Urinary bladder (tissue), 4 donors: ENCODE data around the gene ZFAND6. TPM values are rescaled to one million over a fixed set of nuclear protein-coding genes. Genes with fewer than 3 reads are reported as not detected.
"Not testable (repeated sequence)": the region's sequence is repeated elsewhere in the genome, so short reads cannot be mapped to it uniquely, and the experiment has no call there.

Experiments
- DNase-seq: peaks from one replicate; pipeline ENCODE4 v3.0.0-alpha.2; 2015; ENCODE audit errors: extremely low spot score
- H3K27ac ChIP-seq: one replicate; pipeline ENCODE4 v1.5.1; 2013; ENCODE audit warnings: low read depth, mild to moderate bottlenecking, moderate library complexity
- H3K36me3 ChIP-seq: one replicate; pipeline ENCODE4 v1.6.1; 2013; ENCODE audit warnings: mild to moderate bottlenecking, moderate library complexity; ENCODE audit not compliant: insufficient read depth
- H3K4me1 ChIP-seq: one replicate; pipeline ENCODE4 v1.6.1; 2013; ENCODE audit warnings: mild to moderate bottlenecking, moderate library complexity; ENCODE audit not compliant: insufficient read depth
- H3K4me3 ChIP-seq: one replicate; pipeline ENCODE4 v1.5.1; 2013; ENCODE audit warnings: low read depth, low read length
- WGBS: extraction: QIAGEN DNeasy Blood & Tissue Kit; methylation state at CpG from one replicate; pipeline ENCODE4 v1.1.7; 2013; 5-methylcytosine and 5-hydroxymethylcytosine counted together
- polyA plus RNA-seq: library from polyadenylated mRNA; stranded (reverse); fragments of 200-250 nt; gene quantifications from one replicate; pipeline ENCODE4 v1.2.3, GENCODE V29; 2013
- total RNA-seq: library from RNA; depleted of rRNA; stranded (reverse); fragments of >200 nt; gene quantifications from one replicate; pipeline ENCODE4 v1.2.3, GENCODE V29; 2014
- donor health status: healthy with polysubstance abuse.
- donor health status: healthy.

Gene ZFAND6
- 164 TPM for total RNA-seq
- 69.1 TPM for polyA plus RNA-seq

DNA sequence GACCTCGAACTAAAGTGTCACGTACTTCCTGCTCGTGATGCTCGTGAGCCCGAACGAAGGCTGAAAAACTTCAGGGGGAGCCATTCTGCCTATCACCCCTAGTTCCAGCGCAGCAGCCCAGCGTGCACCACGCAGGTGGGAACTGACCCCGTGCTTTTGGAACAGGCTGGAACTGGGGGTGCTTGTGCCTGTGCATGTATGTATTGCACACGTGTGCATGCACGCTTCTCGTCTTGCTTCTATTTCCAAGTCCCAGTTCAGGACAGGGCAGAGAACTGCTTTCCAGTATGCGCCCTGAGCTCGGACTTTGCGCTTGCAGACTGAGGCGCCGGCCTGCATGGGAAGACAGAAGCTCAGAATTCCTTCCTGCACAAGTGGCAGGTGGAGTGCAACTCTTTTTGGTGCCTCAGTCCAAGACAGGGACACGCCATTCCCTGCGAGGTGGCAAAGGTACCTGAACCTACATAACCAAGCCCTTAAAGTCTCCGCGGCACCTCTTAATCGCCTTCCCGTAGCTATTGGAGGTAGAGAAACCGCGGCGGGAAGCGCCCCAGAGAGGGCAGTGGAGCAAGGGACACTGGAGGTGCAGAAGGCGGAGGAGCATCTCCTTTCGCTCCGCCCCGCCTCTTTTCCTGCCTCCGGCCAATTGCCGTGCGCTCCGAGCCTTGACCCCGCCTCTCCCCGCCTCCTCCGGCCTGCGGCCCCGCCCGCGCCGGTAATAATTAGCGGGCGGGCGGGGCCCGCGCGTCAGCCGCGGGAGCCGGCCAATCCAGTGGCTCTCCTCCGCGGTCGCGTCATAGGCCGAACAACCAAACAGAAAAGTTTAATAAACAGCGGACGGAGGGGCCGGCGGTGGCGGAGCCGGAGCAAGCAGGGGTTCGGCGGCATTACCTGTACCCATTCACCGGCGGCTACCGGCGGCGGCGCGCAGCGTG lies at the start of gene ZFAND6:
Gene ZFAND6 (plus strand): TSS at position 826 of the 935 bp plus-strand sequence. CDS start 60,669 bp downstream, outside the sequence.
- H3K27ac ChIP-seq, result peak within 1 kb of the TSS; percentile 100
- H3K4me1 ChIP-seq, result no peaks in the 10 kb centered on the region
- DNase-seq, result peak; percentile 84
- H3K4me3 ChIP-seq, result peak within 1 kb of the TSS; percentile 94
- WGBS, result under 1% methylated on average over 74 of the region's 74 CpGs
- H3K36me3 ChIP-seq, result no peaks in the 10 kb centered on the region

DNA sequence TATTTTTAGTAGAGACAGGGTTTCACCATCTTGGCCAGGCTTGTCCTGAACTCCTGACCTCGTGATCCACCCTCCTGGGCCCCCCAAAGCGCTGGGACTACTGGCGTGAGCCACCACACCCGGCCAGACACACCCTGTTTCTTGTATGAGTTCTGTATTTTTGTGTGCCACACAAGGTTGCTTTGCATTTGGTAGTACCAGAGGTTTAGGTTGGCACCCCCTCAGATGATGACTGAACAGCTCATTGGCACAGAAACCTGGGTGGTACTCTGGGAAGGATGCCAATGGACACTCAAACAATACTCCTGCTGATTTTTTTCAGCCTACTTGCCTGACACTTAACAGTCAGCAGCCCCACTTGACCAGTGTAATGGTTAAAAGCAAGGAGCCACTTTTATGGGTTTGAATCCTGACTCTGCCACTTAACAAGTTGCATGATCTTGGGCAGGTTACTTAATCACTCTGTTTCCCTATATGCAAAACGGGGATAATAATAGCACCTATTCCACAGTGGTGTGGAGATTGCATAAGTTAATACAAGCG lies 49.3 kb upstream of the ZFAND6 start:
- H3K4me3 ChIP-seq, result no peak overlapping the region
- no peak overlapping the region for H3K27ac ChIP-seq
- H3K36me3 ChIP-seq, result no peaks in the 10 kb centered on the region
- no peaks in the 10 kb centered on the region for H3K4me1 ChIP-seq
- DNase-seq, result no peak
- WGBS, result 77% methylated on average over 6 of the region's 6 CpGs

DNA sequence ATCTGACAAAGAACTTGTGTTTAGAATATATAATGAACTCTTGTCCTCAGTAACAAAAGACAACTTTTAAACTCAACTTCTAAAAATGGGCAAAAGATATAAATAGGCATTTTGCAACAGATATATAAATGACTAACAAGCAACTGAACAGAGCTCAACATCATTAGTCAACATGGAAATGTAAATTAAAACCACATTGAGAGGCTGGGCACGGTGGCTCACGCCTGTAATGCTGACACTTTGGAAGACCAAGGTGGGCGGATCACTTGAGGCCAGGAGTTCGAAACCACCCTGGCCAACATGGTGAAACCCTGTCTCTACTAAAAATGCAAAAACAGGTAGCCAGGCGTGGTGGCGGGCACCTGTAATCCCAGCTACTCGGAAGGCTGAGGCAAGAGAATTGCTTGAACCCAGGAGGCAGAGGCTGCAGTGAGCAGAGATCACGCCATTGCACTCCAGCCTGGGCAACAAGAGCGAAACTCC lies 48.4 kb upstream of the ZFAND6 start:
- not testable (repeated sequence) for H3K4me1 ChIP-seq, H3K27ac ChIP-seq, H3K4me3 ChIP-seq, H3K36me3 ChIP-seq, DNase-seq
- 82% methylated on average over 9 of the region's 9 CpGs for WGBS

DNA sequence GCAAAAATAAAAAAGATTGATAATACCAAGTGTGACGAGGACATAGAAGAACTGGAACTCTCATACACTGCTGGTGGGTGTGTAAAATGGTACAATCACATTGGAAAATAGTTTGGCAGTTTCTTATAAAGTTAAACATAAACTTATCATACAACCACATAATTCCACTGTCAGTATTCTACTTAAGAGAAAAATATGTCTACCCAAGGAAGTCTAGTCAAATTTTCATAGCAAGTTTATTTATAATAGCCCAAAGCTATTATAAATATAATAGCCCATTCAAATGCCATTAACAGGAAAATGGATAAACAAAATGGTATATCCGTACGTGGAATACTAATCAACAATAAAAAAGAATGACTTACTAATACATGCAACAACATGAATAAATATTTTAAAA lies 47.9 kb upstream of the ZFAND6 start:
- Histone ChIP-seq H3K4me3 (no peak overlapping the region), H3K36me3 (no peaks in the 10 kb centered on the region), H3K4me1 (no peaks in the 10 kb centered on the region), H3K27ac (no peak overlapping the region)
- DNase-seq, result no peak
- 50% methylated on average over 3 of the region's 3 CpGs for WGBS

DNA sequence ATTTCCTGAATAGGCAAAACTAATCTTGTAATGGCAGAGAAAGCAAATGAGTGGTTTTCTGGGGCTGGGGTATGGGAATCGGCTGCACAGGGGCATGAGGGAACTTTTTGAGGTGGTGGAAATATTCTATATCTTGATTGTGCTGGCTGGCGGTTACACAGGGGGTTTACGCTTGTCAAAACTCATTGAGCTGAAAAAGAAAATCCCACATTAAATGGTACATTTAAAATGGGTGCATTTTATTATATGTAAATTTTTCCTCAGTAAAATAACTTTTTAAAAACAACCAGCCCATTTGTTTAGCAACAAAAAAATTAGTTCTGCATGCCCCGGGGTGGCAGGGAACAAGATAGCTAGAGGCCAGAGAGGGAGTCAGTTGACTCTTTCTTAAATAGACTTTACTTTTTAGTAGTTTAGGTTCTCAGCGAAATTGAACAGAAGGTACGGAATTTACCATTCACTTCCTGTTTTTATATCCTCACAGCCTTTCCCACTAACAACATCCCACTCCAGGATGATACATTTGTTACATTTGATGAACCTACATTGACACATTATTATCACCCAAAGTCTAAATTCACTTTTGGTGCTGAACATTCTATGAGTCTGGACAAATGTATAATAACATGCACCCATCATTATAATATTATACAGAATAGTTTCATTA lies 47.3 kb upstream of the ZFAND6 start:
- H3K4me1 ChIP-seq, result no peaks in the 10 kb centered on the region
- H3K27ac ChIP-seq, result no peak overlapping the region
- no peak for DNase-seq
- 61% methylated on average over 6 of the region's 6 CpGs for WGBS
- no peaks in the 10 kb centered on the region for H3K36me3 ChIP-seq
- no peak overlapping the region for H3K4me3 ChIP-seq

DNA sequence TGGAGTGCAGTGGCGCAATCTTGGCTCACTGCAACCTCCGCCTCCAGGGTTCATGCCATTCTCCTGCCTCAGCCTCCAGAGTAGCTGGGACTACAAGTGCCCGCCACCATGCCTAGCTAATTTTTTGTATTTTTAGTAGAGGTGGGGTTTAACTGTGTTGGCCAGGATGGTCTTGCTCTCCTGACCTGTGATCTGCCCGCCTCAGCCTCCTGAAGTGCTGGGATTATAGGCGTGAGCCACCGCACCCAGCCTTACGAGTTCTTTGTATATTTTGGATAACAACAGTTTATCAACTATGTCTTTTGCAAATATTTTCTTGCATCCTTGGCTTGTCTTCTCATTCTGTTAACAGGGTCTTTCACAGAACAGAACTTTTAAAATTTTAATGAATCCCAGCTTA lies 45.3 kb upstream of the ZFAND6 start:
- H3K4me1 ChIP-seq, H3K36me3 ChIP-seq, DNase-seq, H3K27ac ChIP-seq, H3K4me3 ChIP-seq: not testable (repeated sequence)
- 93% methylated on average over 7 of the region's 7 CpGs for WGBS

DNA sequence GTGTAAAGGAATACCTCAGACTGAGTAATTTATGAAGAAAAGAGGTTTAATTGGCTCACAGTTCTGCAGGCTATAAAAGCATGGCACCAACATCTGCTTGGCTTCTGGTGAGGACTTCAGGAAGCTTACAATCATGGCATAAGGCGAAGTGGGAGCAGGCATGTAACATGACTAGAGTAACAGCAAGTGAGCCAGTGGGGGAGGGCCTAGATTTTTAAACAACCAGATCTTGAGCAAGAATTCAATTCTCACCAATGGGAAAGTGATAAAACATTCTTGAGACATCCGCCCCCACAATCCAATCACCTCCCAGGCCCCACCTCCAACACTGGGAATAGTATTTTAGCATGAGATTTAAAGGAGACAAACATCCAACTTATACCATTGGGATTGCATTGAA lies 44.3 kb upstream of the ZFAND6 start:
- DNase-seq, result no peak
- Histone ChIP-seq H3K27ac (no peak overlapping the region), H3K4me1 (no peaks in the 10 kb centered on the region), H3K4me3 (no peak overlapping the region), H3K36me3 (no peaks in the 10 kb centered on the region)
- 89% methylated on average over 2 of the region's 2 CpGs for WGBS

DNA sequence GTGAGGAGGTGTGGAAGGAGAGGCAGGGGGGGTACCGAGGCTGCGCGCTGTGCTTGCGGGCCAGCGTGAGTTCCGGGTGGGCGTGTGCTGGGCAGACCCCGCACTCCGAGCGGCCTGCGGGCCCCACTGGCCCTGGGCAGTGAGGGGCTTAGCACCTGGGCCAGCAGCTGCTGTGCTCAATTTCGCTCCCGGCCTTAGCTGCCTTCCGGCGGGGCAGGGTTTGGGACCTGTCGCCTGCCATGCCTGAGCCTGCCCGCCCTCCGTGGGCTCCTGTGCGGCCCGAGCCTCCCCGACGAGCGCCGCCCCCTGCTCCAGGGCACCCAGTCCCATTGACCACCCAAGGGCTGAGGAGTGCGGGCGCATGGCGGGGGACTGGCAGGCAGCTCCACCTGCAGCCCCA lies 43.0 kb upstream of the ZFAND6 start:
- H3K4me1 ChIP-seq, H3K36me3 ChIP-seq, H3K4me3 ChIP-seq, DNase-seq, H3K27ac ChIP-seq: not testable (repeated sequence)
- WGBS, result 97% methylated on average over 27 of the region's 27 CpGs

DNA sequence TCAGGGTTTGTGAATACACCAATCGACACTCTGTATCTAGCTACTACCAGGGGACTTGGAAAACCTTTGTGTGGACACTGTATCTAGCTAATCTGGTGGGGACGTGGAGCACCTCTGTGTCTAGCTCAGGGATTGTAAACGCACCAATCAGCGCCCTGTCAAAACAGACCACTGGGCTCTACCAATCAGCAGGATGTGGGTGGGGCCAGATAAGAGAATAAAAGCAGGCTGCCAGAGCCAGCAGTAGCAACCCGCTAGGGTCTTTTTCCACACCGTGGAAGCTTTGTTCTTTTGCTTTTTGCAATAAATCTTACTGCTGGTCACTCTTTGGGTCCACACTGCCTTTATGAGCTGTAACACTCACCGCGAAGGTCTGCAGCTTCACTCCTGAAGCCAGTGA lies 42.3 kb upstream of the ZFAND6 start:
- H3K27ac ChIP-seq, H3K4me3 ChIP-seq, H3K4me1 ChIP-seq, H3K36me3 ChIP-seq, DNase-seq: not testable (repeated sequence)
- WGBS, result 79% methylated on average over 8 of the region's 8 CpGs

DNA sequence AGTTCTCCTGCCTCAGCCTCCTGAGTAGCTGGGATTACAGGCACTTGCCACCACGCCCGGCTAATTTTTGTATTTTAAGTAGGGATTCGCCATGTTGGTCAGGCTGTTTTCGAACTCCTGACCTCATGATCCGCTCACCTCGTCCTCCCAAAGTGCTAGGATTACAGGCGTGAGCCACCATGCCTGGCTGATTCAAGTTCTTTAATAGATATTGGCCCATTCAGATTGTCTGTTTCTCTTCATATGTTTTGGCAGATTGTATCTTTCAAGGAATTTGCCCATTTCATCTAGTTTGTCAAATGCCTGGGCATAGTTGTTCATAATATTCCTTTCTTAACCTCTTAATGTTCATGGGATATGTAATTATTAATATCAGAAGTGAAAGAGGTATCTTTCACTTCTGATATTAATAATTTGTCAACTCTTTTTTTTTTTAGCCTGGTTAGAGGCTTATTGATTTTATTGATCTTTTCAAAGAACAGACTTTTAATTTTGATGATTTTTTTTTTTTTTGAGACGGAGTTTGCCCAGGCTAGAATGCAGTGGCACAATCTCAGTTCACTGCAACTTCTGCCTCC lies 40.2 kb upstream of the ZFAND6 start:
- Histone ChIP-seq H3K36me3 (no peaks in the 10 kb centered on the region), H3K4me3 (no peak overlapping the region), H3K27ac (no peak overlapping the region), H3K4me1 (no peaks in the 10 kb centered on the region)
- 92% methylated on average over 8 of the region's 8 CpGs for WGBS
- DNase-seq, result no peak

DNA sequence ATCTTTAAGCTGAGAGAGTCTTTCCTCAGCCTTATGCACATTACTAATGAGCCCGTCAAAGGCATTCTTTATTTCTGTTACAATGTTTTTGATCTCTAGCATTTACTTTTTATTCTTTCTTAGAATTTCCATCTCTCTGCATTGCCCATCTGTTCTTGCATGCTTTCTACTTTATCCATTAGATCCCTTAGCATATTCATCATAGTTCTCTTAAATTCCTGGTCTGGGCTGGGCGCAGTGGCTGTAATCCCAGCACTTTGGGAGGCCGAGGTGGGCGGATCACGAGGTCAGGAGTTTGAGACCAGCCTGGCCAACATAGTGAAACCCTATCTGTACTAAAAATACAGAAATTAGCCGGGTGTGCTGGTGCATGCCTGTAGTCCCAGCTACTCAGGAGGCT lies 39.3 kb upstream of the ZFAND6 start:
- DNase-seq, H3K36me3 ChIP-seq, H3K4me3 ChIP-seq, H3K27ac ChIP-seq, H3K4me1 ChIP-seq: not testable (repeated sequence)
- WGBS, result 88% methylated on average over 6 of the region's 6 CpGs

DNA sequence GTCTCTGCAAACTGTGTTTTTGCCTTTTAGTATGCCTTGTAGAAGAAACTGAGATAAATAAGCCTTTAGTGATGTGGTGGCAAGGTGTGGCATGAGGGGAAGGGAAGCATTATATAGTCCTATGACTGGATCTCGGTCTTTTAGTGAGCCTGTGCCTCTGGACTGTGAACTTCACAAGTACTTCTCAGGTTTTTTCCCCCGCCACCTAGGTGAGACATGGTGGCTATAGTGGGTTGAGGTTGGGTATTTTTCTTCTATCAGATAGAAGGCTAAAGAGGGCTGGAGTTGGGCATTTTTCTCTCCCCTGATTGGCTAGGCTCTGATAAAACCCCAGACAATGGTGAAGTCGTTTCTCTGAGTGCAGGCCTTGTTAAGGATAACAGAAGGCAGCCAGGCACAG lies 38.7 kb upstream of the ZFAND6 start:
- Histone ChIP-seq H3K4me3 (no peak overlapping the region), H3K27ac (no peak overlapping the region), H3K36me3 (no peaks in the 10 kb centered on the region), H3K4me1 (no peaks in the 10 kb centered on the region)
- 86% methylated on average over 3 of the region's 3 CpGs for WGBS
- DNase-seq, result no peak

DNA sequence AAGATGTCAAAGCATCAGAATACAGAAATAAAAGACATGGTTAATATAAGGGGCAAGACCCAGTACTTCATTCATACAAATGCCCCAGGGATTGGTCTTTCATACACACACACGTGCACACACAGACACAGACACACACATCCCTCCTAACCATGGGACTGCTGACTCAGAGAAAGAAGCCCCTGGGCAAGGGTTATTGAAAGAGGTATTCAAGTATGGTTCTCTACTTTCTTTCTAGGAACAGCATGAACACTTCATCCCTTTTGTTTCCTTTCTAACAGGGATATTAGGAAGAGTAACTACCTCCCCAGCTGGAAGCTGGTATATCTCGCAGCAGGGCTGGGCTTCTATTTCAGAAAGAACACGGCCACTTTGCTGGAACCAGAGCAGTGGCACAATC lies 33.2 kb upstream of the ZFAND6 start:
- Histone ChIP-seq H3K4me3 (no peak overlapping the region), H3K36me3 (no peaks in the 10 kb centered on the region), H3K4me1 (no peaks in the 10 kb centered on the region), H3K27ac (no peak overlapping the region)
- WGBS, result 84% methylated on average over 3 of the region's 3 CpGs
- no peak for DNase-seq
